Measurements from ENCODE around the gene STRBP.
A peak's percentile ranks its signal among the peaks of the same experiment; 100 is the strongest.
"Not testable (repeated sequence)": the region's sequence is repeated elsewhere in the genome, so short reads cannot be mapped to it uniquely, and the experiment has no call there.

The STRBP gene

DNA sequence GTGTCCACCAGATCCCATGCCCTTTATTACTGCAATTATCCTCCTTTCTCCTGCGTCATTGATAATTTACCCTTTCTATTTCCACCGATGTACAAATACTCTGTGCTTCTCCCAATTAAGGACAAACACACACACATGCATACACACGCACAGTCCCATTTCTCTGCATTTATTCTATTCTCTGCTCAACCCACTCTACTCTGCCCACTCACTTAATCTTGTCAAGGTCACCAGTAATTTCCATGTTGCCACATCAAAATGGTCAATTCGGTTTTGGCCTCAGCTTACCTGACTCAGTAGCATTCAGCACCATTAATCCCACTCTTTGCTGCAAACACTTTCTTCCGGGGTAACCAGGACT is 14.6 kb upstream of the STRBP start:
- DNase-seq (ENCODE audit: low read depth) = no peak

DNA sequence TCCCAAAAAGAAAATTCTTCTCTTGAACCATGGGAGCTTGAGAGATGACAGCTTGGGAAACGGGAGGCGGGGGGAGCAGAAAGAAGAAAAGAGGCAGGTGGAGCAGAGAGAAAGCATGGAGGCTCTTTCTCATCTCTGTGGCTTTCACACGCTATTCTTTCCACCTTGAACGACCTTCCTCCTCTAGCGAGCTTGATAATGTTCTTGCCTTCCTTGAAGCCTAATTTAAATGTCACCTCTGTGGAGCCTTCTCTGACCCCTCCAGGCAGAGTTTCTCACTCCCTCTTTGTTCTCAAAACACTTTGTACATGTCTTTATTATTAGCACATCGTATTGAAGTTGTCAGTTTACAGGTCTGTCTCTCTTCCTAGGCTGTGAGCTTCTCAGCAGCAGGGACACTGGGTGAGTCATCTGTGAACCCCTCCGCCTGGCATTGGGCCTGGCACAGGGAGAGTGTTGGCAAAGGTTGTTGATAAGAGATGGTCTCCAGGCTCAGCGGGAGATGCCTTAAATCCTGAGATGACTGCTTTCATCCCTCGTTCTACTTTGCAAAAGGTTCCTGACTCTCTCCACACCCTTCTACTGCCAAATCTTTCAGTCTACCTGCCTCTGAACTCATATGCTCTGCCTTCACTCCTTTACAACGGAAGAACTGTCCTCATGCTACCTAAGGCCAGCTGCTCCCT is 14.1 kb upstream of the STRBP start:
- DNase-seq (ENCODE audit: low read depth) = no peak

DNA sequence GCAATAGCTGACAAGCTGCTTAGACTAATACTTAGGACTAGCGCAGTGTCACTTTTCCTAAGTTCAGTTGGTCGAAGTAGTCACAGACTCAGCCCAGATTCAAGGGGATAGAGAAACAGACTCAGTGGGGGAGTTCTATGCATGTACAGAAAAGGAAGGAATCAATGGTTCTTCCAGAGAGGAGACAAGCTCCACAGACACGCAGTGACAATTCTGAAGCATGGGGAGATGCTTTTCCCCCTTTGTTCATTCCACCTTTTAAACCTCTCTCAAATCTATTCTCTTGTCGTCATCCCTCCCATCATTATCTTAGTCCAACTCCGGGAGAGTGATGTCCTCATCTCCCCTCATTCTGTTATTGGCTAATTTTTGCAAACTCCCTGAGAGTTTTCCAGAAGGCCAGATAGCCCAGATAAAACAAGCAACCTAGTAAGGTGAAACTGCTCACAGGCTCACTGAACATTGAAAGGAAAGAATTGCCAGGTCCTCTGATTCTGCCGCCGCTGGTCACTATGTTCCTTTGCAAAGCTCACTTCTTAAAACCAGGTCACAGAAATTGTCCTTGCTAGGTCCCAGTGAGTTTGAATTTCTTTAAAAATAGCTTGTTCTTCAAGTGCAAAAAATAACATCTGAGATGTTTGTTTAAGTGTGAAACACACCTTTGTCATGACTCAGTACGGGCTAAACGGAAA is 13.4 kb upstream of the STRBP start:
- DNase-seq (ENCODE audit: low read depth) = no peak

- not testable (repeated sequence) for DNase-seq (ENCODE audit: low read depth)
Measured at GRCh38 chr9:123278879-123279493, 10.6 kb upstream of the STRBP start.

DNA sequence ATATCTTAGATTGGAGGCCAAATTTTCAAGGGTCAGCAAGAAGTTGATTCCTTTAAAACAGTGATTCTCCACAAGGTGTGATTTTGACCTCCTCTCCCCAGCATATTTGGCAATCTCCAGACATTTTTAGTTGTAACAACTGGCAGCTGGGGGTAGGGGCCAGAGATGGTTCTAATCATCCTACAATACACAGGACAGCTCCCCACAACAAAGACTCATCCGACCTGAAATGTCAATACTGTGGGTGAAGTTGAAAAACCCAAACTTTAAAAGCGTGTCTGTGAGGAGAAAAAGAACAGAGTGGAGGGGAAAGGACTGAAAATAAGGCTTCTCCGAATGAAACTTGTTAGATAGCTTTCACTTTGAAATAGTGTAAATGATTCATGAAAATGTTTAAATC is 10.0 kb upstream of the STRBP start:
- DNase-seq (ENCODE audit: low read depth) = no peak

DNA sequence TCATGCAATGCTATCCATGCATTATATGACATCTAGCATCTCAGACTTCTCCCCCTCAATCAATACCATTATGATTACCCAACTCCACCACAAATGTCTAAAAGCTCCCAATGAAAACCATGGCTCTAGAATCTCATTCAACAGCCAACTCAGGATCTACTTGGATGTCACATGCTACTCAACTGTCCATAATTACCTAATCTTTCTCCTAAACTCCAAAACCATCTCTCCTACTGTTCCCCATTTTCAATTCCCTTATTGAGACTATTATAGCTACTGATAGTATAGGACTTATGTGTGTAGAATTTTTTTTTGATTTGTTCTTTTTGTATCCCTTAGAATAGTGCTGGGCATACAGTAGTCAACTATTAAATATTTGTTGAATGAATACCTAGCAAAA is 8.2 kb upstream of the STRBP start:
- no peak for DNase-seq (ENCODE audit: low read depth)

DNA sequence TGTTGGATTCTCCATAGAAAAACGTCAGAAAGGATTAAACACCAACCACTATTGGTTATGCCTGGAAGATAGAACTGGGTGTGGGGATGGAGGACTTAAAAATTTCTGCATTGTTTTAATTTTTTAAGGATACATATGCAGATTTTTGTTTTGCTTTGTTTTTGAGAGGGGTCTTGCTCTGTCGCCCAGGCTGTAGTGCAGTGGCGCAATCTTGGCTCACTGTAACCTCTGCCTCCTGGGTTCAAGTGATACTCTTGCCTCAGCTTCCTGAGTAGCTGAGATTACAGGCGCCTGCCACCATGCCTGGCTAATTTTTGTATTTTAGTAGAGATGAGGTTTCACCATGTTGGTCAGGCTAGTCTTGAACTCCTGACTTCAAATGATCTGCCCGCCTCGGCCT is 2.7 kb upstream of the STRBP start:
- DNase-seq (ENCODE audit: low read depth) = not testable (repeated sequence)

DNA sequence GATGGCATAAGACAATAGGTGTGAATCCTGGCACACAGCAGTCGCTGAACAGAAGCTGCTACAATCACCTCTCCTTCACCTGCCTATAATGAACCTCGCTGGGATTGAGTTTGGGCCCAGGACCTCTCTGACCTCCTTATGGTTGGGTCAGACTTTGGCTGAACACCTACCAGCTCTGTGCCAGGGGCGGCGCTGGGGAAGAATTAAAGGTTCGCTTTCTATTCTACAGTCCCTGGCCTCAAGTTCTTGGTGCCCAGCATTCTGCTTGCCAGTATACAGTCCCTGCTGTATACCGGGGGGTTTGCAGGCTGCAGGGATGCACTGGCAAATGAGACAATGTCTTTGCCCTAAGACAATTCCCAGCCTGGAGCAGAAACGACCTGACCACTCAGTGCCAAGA is 895 bp upstream of the STRBP start:
- no peak for DNase-seq (ENCODE audit: low read depth)

DNA sequence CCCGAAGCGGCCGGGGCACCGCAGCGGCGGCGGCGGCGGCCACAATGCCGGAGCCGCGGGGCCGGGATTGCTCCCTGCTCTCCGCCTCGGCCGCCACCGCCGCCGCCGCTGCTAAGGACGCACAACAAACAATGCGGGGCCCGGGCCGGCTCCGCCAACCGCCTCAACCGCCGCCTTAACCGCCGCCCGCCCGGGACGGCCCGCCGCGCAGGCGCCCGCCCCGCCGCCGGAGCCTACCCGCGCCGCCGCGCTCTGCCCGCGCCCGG is 254 bp downstream of the STRBP start:
- DNase-seq (ENCODE audit: low read depth) = no peak

- DNase-seq (ENCODE audit: low read depth) = peak; percentile 3
Measured at GRCh38 chr9:123267481-123268198, 746 bp downstream of the STRBP start.

DNA sequence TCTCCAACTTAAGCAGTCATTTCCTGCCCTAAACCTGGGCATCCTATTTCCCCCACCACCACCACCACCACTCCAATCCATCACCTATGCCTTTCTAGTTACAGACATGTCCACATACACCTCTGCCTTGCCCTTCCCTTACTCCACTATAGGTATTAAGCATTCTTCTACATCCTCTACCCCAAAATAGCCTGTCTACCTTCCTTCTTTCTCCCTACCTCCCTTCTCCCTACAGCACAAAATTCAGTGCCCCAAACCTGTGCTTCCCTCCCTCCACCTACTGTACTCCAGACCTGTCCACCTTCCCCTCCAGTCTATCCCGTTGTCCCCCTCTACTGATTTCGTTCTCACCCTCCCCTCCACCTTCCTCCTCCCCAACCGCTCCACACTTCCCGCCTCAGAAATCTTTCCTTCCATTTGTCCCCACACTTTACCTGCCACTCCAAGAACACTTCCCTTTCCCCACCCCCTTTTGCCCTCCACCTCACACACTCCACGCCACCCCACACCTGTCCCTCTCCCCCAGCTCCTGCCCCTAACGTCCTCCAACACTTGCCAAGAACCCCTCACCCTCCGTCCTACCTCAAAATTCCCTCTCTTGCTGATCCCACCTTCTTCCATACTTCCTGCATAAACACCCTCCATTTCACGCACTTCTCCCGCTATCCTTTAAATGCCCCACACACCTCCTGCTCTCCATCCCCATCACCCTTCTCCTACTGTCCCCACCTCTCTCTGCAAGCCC is 1.6 kb downstream of the STRBP start:
- no peak for DNase-seq (ENCODE audit: low read depth)

DNA sequence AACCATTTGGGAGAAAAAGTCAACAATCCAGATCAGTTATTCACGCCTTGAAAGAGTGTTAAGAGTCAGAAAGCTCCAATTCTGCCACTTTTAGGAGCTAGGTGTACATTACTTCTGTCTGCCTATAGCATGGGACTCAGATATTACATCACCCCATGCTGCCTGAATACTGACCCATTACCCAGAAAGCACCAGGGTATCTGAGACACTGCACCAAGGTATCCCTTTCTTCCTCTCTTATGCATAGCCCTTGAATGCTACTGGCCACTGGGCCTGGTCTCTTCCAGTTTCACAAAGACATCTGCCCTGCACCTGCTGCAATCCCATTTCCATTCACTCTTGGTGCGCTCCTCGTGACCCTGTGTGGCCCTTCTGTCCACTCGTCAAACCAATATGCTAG is 2.6 kb downstream of the STRBP start:
- DNase-seq (ENCODE audit: low read depth) = no peak

GRCh38 chr9:123263227-123263626 is 5.2 kb downstream of the STRBP start:
- no peak for DNase-seq (ENCODE audit: low read depth)

DNA sequence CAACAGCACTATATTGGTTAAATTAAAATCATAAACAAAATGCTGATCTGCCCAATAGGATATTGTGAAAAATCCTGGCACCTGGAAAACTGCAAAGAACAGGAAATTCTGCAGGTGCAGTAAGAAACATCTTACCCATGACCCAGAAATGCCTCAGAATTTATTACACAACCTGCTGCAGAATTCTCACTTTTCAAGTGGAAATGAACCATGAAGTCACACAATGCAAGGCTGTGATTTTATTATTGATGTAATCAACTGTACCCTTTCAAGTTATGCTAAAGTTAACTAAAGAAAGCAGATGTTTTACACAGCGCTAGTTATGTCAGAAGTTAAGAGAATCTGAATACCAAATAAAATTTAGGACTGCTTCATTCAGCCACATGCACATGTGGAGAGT is 6.0 kb downstream of the STRBP start:
- no peak for DNase-seq (ENCODE audit: low read depth)

- DNase-seq (ENCODE audit: low read depth) = no peak
Measured at GRCh38 chr9:123261006-123261677, 7.2 kb downstream of the STRBP start.

DNA sequence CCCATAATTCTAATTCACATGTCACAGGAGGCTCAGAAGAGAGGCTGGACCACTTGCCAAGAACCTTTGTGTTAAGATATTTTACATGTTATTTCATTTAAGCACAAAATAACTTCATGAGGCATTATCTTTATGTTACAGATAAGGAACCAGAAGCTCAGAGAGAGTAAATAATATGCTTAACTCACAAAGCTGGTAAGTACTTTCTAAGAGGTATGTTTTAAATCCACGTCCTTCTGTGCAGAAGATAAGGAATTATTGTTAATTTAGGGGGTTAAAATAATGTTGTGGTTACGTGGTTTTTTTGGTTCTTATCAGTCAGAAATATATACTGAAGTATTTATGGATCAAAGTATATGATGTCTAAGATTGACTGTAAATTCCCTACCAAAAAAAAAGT is 8.0 kb downstream of the STRBP start:
- DNase-seq (ENCODE audit: low read depth) = no peak

GRCh38 chr9:123257276-123257675 is 11.1 kb downstream of the STRBP start:
- DNase-seq (ENCODE audit: low read depth) = no peak

- no peak for DNase-seq (ENCODE audit: low read depth)
Measured at GRCh38 chr9:123255718-123256117, 12.7 kb downstream of the STRBP start.

DNA sequence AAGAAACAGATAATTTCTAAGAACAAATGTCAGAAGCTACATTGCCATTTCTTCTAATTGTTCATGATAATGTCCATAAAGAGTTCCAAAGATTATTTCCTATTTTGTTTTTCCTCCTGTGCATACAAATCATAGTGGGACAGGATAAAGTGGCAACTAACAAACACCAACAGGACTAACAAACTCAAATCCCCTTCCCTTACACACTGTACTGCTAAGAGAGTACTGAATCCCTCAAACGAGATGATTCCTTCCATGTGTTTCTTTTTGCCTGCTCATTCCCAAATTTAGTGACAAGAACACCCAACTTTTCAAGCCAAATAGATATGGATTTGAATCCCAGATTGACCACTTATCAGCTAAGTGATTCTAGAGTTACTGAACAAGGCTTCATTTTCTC is 15.2 kb downstream of the STRBP start:
- no peak for DNase-seq (ENCODE audit: low read depth)

GRCh38 chr9:123251741-123252140 is 16.6 kb downstream of the STRBP start:
- DNase-seq (ENCODE audit: low read depth) = no peak

DNA sequence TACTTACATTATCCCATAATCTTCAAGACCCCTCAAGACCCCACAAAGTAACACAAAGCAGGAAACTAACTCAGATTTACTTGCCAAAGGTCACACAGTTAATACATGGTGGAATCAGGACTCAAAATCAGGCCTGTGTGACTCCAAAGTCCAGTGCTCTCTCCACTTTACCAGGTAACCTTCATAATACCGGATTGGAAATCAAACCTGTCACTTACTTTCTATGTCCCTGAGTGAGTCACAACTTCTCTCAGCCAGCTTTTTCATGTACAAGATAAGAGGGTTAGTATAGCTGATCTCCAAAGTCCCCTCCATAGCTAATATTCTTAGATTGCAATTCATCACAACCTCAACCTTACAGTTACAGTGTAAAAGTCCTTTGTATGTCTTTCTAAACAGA is 17.1 kb downstream of the STRBP start:
- DNase-seq (ENCODE audit: low read depth) = no peak

DNA sequence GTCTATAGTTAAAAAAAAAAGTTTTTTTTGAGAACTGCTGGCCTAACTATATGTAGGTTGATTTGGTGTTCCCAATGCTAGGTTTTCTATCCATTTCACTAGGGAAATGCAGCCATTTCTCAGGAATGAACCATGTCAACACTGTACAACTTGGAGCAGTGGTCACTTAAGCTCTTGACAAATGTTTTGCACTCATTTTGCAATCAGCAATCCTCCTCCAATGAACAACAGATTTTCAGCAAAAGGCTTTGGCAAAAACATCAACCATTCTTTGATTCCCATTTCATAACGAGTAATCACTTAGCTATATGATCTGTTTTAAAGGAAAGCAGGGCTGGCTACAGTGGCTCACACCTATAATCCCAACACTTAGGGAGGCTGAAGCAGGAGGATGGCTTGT is 17.9 kb downstream of the STRBP start:
- no peak for DNase-seq (ENCODE audit: low read depth)

Measured in T follicular helper cell (primary cell).